ENCODE measurements around the gene KHSRP.

DNA sequence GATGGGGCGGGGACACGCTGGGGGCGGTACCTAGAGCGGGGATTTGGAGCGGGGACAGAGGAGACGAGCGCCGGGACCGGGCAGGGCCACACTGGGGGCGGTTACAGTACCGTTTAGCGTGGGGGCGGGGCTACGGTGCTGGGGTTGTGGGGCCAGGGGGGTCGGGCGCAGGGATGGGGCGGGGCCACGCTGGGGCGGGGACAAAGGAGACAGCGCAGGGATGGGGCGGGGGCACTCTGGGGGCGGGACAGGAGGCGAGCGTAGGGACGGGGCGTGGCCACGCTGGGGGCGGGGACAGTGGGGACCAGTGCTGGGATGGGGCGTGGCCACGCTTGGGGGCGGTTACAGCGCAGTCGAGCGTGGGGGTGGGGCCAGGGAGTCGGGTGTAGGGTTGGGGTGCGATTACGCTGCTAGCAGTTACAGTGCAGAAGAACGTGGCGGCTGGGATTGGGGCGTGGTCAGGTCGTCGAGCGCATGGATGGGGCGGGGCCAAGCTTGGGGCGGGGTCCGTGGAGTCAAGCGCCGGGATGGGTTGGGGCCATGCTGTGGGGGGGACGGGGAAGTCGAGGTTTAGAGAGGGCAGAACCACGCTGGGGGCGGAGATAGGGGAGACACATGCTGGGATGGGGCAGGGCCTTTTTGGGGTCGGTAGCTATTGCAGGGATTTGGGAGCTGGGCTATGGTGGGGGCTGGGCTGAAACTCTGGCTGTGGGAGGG, 51.4 kb downstream of the KHSRP start:
- TF ChIP-seq EZH2 (IDR thresholded peaks at IDR 0.05) = no peak
- no peak for TF ChIP-seq POLR2AphosphoS5 (IDR thresholded peaks at IDR 0.05; ENCODE audit: borderline replicate concordance, low read depth, low read length)
